GM10847 (cell line): Measurements from ENCODE around the gene ATPAF2.

Experiments
- POLR2A ChIP-seq: IDR thresholded peaks from 2 replicates; pipeline ENCODE4 v1.6.1; 2011; ENCODE audit not compliant: insufficient read length; ENCODE audit errors: extremely low read depth

Gene ATPAF2

GRCh38 chr17:18025945-18026776, 12.8 kb downstream of the ATPAF2 start:
- no peak for TF ChIP-seq POLR2A

- no peak for TF ChIP-seq POLR2A
Observed at GRCh38 chr17:18025241-18025944, 13.6 kb downstream of the ATPAF2 start.

GRCh38 chr17:18021372-18021771, 17.6 kb downstream of the ATPAF2 start:
- no peak for TF ChIP-seq POLR2A

- no peak for TF ChIP-seq POLR2A
Observed at GRCh38 chr17:18020971-18021370, 18.0 kb downstream of the ATPAF2 start.

GRCh38 chr17:18019838-18020154, 19.2 kb downstream of the ATPAF2 start:
- TF ChIP-seq POLR2A, result no peak

GRCh38 chr17:18018411-18018921, 20.5 kb downstream of the ATPAF2 start:
- TF ChIP-seq POLR2A, result no peak

GRCh38 chr17:18017958-18018357, 21.0 kb downstream of the ATPAF2 start:
- no peak for TF ChIP-seq POLR2A

GRCh38 chr17:18016426-18016825, 22.5 kb downstream of the ATPAF2 start:
- no peak for TF ChIP-seq POLR2A

GRCh38 chr17:18015593-18015992, 23.4 kb downstream of the ATPAF2 start:
- no peak for TF ChIP-seq POLR2A

GRCh38 chr17:18014006-18014405, 25.0 kb downstream of the ATPAF2 start:
- TF ChIP-seq POLR2A, result no peak

GRCh38 chr17:18011286-18011685, 27.7 kb downstream of the ATPAF2 start:
- no peak for TF ChIP-seq POLR2A

GRCh38 chr17:18009609-18010420, 29.2 kb downstream of the ATPAF2 start:
- TF ChIP-seq POLR2A, result no peak

- no peak for TF ChIP-seq POLR2A
Observed at GRCh38 chr17:18008496-18009268, 30.3 kb downstream of the ATPAF2 start.

- TF ChIP-seq POLR2A, result no peak
Observed at GRCh38 chr17:18006495-18007239, 32.3 kb downstream of the ATPAF2 start.
